ENCODE data around the gene TMEM169.

TMEM169 gene

GRCh38 chr2:216081487-216082116 lies at the start of gene TMEM169, which contains the start of gene PECR:
TMEM169 (plus strand) TSS chr2:216081919; CDS start chr2:216095964, 14,045 bp downstream.
PECR (minus strand) TSS chr2:216081809; CDS start chr2:216081741, 68 bp downstream.
- peak; percentile 70 for DNase-seq

GRCh38 chr2:216031960-216032689 lies 49.6 kb upstream of the TMEM169 start:
- no peak for DNase-seq

GRCh38 chr2:216033403-216033802 lies 48.3 kb upstream of the TMEM169 start:
- no peak for DNase-seq

- peak; percentile 60 for DNase-seq
Observed at GRCh38 chr2:216034065-216034464, 47.7 kb upstream of the TMEM169 start.

GRCh38 chr2:216039918-216040317 lies 41.8 kb upstream of the TMEM169 start:
- DNase-seq, result no peak

GRCh38 chr2:216041438-216041837 lies 40.3 kb upstream of the TMEM169 start:
- no peak for DNase-seq

- no peak for DNase-seq
Observed at GRCh38 chr2:216043949-216044348, 37.8 kb upstream of the TMEM169 start.

GRCh38 chr2:216044883-216045486 lies 36.7 kb upstream of the TMEM169 start:
- no peak for DNase-seq

GRCh38 chr2:216047397-216047796 lies 34.3 kb upstream of the TMEM169 start:
- DNase-seq, result no peak

GRCh38 chr2:216049452-216049851 lies 32.3 kb upstream of the TMEM169 start:
- DNase-seq, result no peak

GRCh38 chr2:216051350-216051749 lies 30.4 kb upstream of the TMEM169 start:
- no peak for DNase-seq

GRCh38 chr2:216052420-216052819 lies 29.3 kb upstream of the TMEM169 start:
- no peak for DNase-seq

GRCh38 chr2:216055680-216056079 lies 26.0 kb upstream of the TMEM169 start:
- no peak for DNase-seq

- DNase-seq, result no peak
Observed at GRCh38 chr2:216056739-216057138, 25.0 kb upstream of the TMEM169 start.

GRCh38 chr2:216057688-216058193 lies 24.0 kb upstream of the TMEM169 start:
- DNase-seq, result peak; percentile 45

GRCh38 chr2:216059233-216059834 lies 22.4 kb upstream of the TMEM169 start:
- DNase-seq, result no peak

- DNase-seq, result no peak
Observed at GRCh38 chr2:216064014-216064630, 17.6 kb upstream of the TMEM169 start.

GRCh38 chr2:216064665-216065064 lies 17.1 kb upstream of the TMEM169 start:
- no peak for DNase-seq

- no peak for DNase-seq
Observed at GRCh38 chr2:216066230-216066629, 15.5 kb upstream of the TMEM169 start.

- no peak for DNase-seq
Observed at GRCh38 chr2:216069028-216069427, 12.7 kb upstream of the TMEM169 start.

- DNase-seq, result no peak
Observed at GRCh38 chr2:216070195-216070594, 11.5 kb upstream of the TMEM169 start.

- DNase-seq, result no peak
Observed at GRCh38 chr2:216071111-216071851, 10.4 kb upstream of the TMEM169 start.
